ENCODE results near the gene SUCO.

DNA sequence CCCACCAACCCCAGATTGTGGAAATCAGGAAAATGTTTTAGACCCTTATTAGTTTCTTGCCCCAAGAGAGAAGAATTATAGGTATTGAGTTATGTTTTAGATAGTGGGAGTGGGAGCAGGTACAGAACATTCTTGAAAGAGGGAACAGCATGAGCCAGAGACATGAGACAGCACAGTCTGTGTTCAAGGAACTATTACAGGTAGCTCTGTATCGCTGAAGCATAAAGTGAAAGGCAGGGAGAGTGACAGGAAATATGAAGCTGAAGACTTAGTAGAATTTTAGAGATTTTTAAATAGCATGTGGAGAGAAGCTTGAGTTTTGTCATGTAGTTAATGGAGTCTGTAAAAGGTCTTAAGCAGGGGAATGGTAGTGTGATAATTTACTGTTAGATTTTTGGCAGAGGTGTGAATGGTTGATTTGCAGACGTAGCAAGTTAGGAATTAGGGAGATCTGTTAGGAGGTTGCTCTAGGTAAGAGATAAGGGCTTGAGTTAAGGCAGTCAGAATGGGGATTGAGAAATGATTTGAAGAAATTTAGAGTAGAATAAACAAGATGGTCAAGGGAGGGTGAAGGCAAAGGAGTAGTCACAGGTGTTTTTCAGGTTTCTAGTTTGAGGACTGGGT is 11.6 kb downstream of the SUCO start:
- TF ChIP-seq CTCF (IDR thresholded peaks at IDR 0.05): no peak
- TF ChIP-seq POLR2A (IDR thresholded peaks at IDR 0.05): no peak

Data from vagina (tissue), 2 donors.